Uterus (tissue), 4 donors: Measurements from ENCODE around the gene FTSJ3. TPM values are rescaled to one million over a fixed set of nuclear protein-coding genes. Genes with fewer than 3 reads are reported as not detected.
"Not testable (repeated sequence)": the region's sequence is repeated elsewhere in the genome, so short reads cannot be mapped to it uniquely, and the experiment has no call there.

ENCODE experiments used
- DNase-seq, 2 donors: peaks; one replicate each; pipeline ENCODE4 v3.0.0-alpha.2; 2019 to 2020
- H3K27ac ChIP-seq, 2 donors: fragments of 200-600 bp; sonication (generic); 1 replicate in 1 of 2; 2 replicates in 1 of 2; pipeline ENCODE4 v1.5.1; 2016 to 2018
- H3K27me3 ChIP-seq, 2 donors: fragments of 200-600 bp; sonication (generic); one replicate each; pipeline ENCODE4 v1.5.1; 2018 to 2019; ENCODE audit warnings: control low read depth in 1 of 2
- H3K36me3 ChIP-seq, 2 donors: fragments of 200-600 bp; sonication (generic); one replicate each; pipeline ENCODE4 v1.5.1; 2019; ENCODE audit warnings: control low read depth in 1 of 2
- H3K4me1 ChIP-seq, 2 donors: fragments of 200-600 bp; sonication (generic); one replicate each; pipeline ENCODE4 v1.5.1; 2018 to 2019; ENCODE audit warnings: control low read depth in 1 of 2
- H3K4me3 ChIP-seq, 2 donors: fragments of 200-600 bp; sonication (generic); 1 replicate in 1 of 2; 2 replicates in 1 of 2; pipeline ENCODE4 v1.5.1; 2018 to 2019; ENCODE audit warnings: mild to moderate bottlenecking in 1 of 2
- H3K9me3 ChIP-seq, 2 donors: fragments of 200-600 bp; sonication (generic); one replicate each; pipeline ENCODE4 v1.5.1; 2019; ENCODE audit warnings: control low read depth in 1 of 2
- CTCF ChIP-seq, 4 experiments: fragments of 200-600 bp in 2 of 4; fragments of 450-650 bp in 2 of 4; sonication (generic) in 2 of 4; IDR thresholded peaks; one replicate each; pipeline ENCODE4 v1.5.1; 2016 to 2019; ENCODE audit warnings: antibody characterized with exemption in 4 of 4, mild to moderate bottlenecking in 2 of 4, moderate library complexity in 1 of 4
- POLR2A ChIP-seq, 2 donors: fragments of 450-650 bp; IDR thresholded peaks; one replicate each; pipeline ENCODE4 v1.6.1; 2016; ENCODE audit warnings: antibody characterized with exemption in 2 of 2, mild to moderate bottlenecking in 1 of 2, moderate library complexity in 1 of 2
- intact Hi-C: fragments of 100-400 bp; cut with DNase I; formaldehyde crosslinking; loops from one replicate; pipeline ENCODE4 v1.15.1; 2023; ENCODE audit warnings: low total_unique reads
- total RNA-seq, 4 donors: library from RNA; depleted of rRNA in 3 of 4; stranded (reverse); fragments of >200 nt in 3 of 4; gene quantifications; one replicate each; pipeline versions ENCODE4 v1.1.0 to v1.2.4, GENCODE V29; 2014 to 2023
- donor health status: DM: yes; HTN: yes; CAD: no.

FTSJ3 gene
- total RNA-seq, 4 donors from 2014 or later: 29.7 to 64.7 (median 53.3) TPM

- Histone ChIP-seq H3K27ac (no peak overlapping the region), H3K4me3 (no peak overlapping the region), H3K4me1 (no peaks in the 10 kb centered on the region), H3K9me3 (no peaks in the 10 kb centered on the region), H3K27me3 (no peaks in the 10 kb centered on the region), H3K36me3 (no peaks in the 10 kb centered on the region)
- DNase-seq: no peak
- intact Hi-C loops: no loop called here
- TF ChIP-seq CTCF (IDR thresholded peaks at IDR 0.05): no peak
- TF ChIP-seq POLR2A (IDR thresholded peaks at IDR 0.05): no peak
These were observed 28.8 kb downstream of the FTSJ3 start for GRCh38 chr17:63798572-63799106.

GRCh38 chr17:63796375-63796774 is 31.1 kb downstream of the FTSJ3 start:
- DNase-seq, H3K4me1 ChIP-seq, H3K27me3 ChIP-seq, H3K9me3 ChIP-seq, H3K4me3 ChIP-seq, H3K36me3 ChIP-seq, H3K27ac ChIP-seq, intact Hi-C loops: not testable (repeated sequence)

- Histone ChIP-seq H3K27ac (no peak overlapping the region), H3K27me3 (no peaks in the 10 kb centered on the region), H3K9me3 (no peaks in the 10 kb centered on the region), H3K4me3 (no peak overlapping the region), H3K4me1 (no peaks in the 10 kb centered on the region), H3K36me3 (no peaks in the 10 kb centered on the region)
- no peak for TF ChIP-seq CTCF (IDR thresholded peaks at IDR 0.05)
- no peak for TF ChIP-seq POLR2A (IDR thresholded peaks at IDR 0.05)
- DNase-seq: no peak
- intact Hi-C loops: no loop called here
These were observed 35.3 kb downstream of the FTSJ3 start for GRCh38 chr17:63792055-63792729.

GRCh38 chr17:63790057-63790456 is 37.4 kb downstream of the FTSJ3 start:
- Histone ChIP-seq H3K27ac (no peak overlapping the region), H3K36me3 (no peaks in the 10 kb centered on the region), H3K27me3 (no peaks in the 10 kb centered on the region), H3K4me3 (no peak overlapping the region), H3K4me1 (no peaks in the 10 kb centered on the region), H3K9me3 (no peaks in the 10 kb centered on the region)
- TF ChIP-seq POLR2A (IDR thresholded peaks at IDR 0.05) (no peak), CTCF (IDR thresholded peaks at IDR 0.05) (no peak)
- DNase-seq: no peak
- intact Hi-C loops: no loop called here

- Histone ChIP-seq H3K36me3 (no peaks in the 10 kb centered on the region), H3K4me1 (no peaks in the 10 kb centered on the region), H3K4me3 (no peak overlapping the region), H3K27me3 (no peaks in the 10 kb centered on the region), H3K27ac (no peak overlapping the region), H3K9me3 (no peaks in the 10 kb centered on the region)
- no peak for TF ChIP-seq POLR2A (IDR thresholded peaks at IDR 0.05)
- TF ChIP-seq CTCF (IDR thresholded peaks at IDR 0.05): no peak
- DNase-seq: no peak
- intact Hi-C loops: no loop called here
These were observed 40.3 kb downstream of the FTSJ3 start for GRCh38 chr17:63786971-63787711.
